GM18909 (cell line): ENCODE data around the gene PRKAG3.
"Not testable (repeated sequence)": the region's sequence is repeated elsewhere in the genome, so short reads cannot be mapped to it uniquely, and the experiment has no call there.

Source experiments
- ATAC-seq: cut with Tn5 transposase; IDR thresholded peaks from one replicate; pipeline ENCODE4 v1.9.1; 2021; ENCODE audit warnings: mild to moderate bottlenecking; ENCODE audit not compliant: unreplicated experiment, poor library complexity

PRKAG3 gene

DNA sequence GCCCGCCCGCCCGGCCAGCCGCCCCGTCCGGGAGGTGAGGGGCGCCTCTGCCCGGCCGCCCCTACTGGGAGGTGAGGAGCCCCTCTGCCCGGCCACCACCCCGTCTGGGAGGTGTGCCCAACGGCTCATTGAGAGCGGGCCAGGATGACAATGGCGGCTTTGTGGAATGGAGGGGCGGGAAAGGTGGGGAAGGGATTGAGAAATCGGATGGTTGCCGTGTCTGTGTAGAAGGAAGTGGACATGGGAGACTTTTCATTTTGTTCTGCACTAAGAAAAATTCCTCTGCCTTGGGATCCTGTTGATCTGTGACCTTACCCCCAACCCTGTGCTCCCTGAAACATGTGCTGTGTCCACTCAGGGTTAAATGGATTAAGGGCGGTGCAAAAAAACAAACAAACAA, 15.4 kb upstream of the PRKAG3 start:
- not testable (repeated sequence) for ATAC-seq

DNA sequence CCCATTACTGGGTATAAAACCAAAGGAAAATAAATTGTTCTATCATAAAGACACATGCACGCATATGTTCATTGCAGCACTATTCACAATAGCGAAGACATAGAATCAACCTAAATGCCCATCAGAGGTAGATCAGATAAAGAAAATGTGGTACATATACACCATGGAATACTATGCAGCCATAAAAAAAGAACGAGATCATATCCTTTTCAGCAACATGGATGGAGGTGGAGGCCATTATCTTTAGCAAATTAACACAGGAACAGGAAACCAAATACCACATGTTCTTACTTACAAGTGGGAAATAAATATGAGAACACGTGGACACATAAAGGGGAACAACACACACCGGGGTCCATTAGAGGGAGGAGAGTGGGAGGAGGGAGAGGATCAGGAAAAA, 12.7 kb upstream of the PRKAG3 start:
- not testable (repeated sequence) for ATAC-seq

DNA sequence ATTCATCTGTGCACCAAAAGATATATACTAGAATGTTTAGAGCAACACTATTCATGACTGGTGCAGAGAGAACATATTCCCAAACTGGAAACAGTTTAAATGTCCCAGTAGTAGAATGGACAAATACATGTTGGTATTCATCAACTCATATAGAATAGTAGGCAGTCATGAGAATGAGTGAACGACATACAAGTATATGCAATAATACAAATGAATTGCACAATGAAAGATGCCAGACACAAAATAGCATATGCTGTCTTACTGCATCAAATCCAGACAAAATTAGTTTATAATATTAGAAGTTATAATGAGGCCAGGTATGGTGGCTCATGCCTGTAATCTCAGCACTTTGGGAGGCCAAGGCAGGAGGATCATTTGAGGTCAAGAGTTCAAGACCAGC, 8.3 kb upstream of the PRKAG3 start:
- no peak for ATAC-seq

DNA sequence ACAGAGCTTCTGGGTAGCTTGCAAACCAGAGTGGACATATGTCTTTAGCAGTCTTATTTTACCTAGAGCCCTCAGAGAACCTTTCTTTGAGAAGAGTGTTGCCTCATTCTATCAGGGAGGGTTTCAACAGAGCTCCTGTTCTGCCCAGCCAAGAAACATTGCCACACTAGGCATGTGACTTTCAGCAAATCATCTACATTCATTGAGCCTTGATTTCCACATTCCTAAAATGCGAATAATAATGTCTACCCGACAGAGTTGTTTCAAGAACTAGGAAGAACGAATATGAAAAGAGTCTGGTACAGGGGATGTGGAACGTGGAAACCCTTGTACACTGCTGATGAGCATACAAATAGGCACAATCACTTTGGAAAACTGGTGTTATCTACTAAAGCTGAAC, 7.8 kb upstream of the PRKAG3 start:
- no peak for ATAC-seq

DNA sequence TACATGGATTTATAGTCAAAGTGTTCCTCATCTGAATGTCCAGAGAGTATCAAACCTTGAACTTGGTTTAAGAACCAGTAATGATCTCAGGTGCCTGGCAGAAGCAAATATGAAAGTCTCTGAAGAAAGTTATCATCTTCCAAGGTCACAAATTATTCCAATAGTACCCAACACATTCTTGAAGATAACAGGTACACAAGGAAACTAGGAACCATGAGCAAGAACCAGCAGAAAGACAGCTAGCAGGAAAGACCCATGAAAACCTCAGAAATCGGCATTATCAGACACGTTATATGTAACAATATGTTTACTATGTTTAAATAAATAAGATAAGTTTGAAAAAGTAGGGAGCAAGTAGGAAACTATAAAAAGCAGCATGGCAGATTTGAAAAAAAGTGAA, 5.9 kb upstream of the PRKAG3 start:
- no peak for ATAC-seq

DNA sequence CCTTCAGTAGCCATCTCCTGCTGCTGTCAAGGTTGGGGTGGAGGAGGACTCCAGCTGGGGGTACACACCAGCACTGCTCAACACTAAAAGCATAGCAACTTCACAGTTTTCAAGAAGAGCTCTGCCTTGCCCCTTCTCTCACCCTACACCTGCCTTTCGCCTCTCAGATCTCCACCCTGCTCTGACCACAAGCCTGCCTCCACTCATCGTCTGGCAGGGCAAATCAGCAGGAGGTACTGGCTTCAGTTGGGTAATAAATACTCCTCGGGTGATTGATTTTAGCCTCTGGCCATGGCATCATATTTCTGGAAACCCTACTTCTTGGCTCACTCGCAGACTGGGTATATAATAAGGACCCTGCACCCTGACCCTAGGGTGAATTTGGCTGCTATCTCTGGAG, 3.1 kb upstream of the PRKAG3 start:
- ATAC-seq, result no peak

DNA sequence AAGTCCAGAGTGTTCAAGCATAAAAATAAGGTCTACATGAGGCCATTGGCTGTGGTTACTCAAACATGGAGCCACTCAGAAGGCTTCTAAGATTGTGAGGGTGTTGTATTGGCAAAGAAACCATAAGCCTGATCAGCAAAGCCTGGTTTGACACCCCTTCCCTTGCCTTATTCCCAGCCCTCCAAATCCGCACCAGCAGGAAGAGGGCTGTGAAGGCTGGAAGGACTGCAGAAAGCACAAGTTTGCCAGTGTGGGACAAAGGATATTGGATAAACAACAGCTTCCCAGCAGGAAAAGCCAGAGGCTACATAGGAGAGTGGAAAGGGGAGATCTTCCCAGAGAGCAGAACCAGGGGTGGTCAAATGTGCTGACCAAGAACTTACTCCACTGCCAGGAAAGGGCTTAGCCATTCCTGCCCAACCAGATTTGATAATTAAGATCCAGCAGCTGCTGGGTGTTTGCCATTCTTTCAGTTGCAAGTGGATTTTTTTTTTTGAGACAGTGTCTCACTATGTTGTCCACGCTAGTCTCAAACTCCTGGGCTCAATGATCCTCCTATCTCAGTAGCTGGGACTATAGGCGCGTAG, 1.5 kb upstream of the PRKAG3 start:
- ATAC-seq, result no peak

DNA sequence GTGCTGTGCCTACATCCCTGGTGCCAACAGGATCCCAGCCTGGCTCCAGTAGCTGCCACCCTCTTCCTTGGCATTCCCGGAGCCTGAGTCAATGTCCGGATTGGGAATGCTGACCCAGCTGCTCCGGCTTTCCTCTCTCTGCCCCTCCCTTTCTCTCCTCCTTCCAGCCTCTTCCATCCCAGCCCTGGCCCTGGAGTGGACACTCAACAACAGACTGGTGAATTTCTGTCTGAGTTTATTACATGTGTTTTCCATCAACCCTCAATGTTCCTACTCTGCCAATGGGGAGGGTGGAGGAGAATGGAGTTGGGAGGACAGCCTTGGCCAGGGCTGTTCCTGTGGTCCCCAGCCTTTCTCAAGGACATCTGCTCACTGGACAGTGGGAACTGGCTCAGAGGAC, 917 bp upstream of the PRKAG3 start:
- no peak for ATAC-seq

DNA sequence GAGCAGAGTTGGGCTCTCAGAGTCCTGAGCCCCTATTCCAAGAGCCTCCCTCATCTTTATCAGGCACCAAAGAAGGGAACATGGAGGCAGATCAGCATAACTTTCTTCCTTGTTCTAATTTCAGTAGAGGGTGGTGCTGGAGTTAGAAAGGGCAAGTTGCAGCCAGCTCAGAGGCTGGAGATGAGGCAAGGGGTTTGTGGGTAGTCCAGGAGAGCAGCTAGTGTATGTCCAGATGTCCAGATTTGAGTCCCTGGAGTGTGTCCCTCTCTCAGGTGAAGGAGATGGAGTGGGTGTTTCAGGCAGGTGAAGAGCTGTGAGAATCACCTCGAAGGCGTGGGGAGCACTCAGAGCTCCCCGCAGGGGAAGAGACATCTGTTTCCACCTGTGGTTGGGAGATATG, 478 bp upstream of the PRKAG3 start:
- ATAC-seq, result no peak

DNA sequence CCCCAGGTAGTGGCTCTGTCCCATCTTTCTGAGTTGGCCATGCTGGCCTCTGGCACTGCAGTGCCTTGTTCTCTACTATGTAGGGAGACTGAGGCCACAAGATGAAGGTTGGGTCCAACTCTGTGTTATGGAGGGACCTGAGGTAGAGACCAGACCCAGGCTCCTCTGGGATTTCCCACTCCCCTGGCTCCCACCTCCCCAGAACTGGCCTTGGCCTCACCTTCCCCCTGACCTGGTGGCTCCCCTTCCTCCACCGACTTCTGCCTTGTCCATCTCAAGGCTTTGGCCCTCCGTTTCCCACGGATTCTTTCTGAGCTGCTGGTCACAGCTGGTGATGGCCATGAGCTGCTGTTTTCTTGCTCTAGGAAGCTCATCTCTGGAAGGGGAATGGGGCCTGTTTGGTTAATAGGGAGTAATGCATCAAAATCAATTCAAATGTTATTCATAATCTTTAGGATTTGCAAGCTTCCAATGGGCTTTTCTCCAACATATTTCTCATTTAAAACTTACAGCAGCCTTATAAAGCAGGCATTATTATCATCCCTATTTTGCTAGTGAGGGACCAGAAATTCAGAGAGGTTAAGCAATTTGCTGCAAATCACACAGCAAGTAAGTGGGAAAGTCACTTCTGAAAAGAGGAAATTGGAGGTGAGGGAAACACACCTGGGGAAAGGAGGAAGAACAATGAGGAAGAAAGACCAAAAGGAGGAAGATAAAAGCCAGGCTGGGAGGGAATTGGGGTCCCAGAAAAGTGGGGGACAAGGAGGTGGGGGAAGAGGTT, 887 bp downstream of the PRKAG3 start:
- no peak for ATAC-seq

DNA sequence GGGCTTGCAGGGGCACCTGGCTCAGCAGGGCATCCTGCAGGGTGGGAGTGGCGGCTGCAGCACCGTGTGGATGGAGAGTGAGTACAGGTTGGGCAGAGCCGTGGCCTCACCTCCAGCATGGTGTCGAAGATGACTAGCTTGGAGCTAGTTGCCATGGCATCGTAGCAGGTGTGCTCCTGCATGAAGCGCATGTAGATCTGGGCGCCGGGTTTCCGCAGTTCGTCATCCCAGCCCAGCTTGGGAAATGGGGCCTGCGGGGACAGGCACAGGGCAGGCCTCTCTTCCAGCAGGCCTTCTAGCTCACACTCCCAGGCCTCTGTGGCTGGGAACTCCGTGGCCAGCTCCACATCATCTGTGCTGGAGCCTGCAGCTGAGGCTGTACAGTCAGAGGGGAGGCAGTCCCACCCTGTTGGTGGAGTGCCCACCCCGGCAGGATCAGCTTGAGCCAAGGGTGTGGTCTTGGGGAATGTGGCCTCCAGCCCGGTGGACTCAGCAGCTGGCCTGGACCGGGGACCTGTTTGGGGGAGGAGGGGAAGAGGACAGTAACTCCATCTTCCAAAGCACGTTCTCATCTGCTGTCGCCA, 1.6 kb downstream of the PRKAG3 start:
- ATAC-seq, result no peak

DNA sequence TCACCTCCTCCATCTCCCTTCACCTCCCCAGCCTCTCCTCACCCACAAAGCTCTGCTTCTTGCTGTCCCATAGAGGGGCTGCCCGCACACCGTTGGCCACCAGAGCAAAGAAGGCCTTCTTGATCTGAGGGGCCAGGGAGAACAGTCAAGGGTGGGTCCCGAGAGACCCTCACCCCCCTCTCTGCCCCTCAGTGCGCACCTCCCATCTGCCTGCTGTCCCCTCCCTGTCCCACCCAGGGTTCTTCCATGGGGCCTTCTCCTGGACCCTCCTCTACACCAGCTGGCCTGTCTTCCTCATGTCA, 3.2 kb downstream of the PRKAG3 start:
- ATAC-seq, result no peak

DNA sequence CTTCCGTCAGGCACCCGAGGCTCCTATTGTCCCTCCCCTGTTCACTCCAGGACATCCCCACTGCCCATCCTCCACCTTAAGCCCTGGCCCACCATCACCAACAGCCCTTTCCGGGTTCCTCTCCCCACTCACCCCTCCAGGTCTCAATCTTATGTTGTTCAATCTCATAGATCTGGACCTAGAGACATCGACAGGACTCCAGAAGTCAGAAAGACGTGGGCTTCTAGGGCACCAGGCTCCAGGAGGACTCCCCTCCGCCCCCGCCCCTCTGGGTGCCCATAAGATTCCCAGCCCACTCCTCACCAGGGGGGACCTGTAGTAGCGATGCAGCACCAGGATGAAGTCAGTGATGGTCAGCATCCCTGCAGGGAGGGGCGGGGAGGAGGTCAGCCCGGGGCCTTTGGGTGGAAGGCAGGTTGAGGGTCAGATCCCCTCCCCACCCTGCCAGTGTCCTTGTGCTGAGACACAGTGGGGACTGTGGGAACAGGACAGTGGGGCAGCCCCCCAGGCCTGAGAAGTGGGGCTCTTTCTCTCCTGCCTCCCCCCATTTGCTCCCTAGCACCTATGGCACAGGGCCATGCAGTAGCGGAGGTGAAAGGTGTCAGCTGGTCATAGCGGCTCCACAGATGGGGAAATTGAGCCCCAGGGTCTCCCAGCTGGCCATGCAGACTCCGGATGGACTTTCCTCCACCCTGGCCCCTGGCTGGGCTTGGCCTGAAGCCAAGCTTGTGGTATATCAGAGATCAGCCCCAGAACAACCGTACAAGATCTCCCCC, 3.7 kb downstream of the PRKAG3 start:
- ATAC-seq, result no peak

DNA sequence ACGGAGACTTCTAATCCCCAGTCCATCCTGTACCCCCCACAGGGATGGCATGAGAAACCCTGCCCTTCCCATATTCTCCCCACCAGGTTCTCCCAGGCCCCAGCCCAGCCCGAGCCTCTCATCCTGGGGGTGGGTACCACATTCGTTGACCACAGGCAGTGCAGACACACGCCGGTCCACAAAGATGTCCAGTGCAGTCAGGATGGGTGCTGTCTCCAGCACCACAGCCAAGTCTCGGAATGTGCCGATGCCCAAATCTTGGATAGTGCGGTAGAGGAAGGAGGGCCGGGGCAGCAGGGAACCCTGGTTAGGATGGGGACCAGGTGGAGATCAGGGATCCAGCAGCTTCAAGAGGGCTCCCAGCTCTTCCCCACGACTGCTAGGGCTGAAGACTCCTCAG, 4.8 kb downstream of the PRKAG3 start:
- ATAC-seq, result no peak

DNA sequence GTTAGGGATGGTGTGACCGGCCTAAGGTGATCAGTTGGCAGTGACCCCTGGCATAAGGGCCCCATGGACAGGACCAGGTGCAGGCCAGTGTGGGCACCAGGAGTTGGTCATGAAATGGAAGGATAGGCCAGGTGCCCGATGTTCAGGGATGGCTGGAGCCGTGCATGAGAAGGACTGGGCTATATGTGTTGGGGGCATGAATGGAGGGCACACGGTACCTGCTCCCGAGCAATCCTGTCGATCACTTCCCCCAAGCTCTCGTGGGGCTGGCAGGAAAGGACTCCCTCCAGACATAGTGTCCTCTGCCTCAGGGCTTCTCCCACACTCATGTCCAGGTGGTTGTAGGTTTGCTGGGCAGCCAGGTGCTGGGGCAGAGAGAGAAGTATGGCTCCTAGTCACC, 7.6 kb downstream of the PRKAG3 start:
- ATAC-seq, result no peak

DNA sequence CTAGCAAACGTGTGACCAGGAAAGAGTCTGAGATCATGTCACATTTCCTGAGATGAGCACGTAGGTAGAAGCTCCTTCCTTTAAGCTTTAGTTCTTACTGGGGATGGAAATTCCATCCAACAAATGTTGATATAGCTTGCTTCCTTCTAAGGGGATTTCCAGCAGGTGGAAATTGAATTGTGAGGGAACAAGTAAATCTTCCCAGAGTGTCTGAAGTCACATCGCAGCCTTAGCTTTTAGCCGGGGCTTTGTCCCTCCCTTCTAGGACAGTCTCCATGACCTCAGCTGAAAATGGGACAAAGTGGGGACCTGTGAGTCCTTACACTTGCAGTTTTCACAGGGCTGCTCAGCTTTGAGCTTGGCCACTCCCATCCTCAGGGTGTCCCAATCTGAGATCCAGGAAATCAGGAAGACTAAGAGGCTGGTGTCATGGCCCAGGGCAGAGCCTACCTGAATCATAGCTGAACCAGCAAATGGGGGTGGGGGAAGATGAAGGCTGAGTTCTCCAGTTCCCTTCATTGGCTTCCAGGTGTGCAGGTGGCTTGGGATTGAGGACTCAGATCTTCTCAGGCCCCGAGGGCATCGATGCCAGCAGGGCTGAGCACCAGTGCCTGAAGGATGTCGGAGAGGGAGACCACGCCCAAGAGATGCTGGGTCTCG, 8.3 kb downstream of the PRKAG3 start:
- ATAC-seq, result no peak

DNA sequence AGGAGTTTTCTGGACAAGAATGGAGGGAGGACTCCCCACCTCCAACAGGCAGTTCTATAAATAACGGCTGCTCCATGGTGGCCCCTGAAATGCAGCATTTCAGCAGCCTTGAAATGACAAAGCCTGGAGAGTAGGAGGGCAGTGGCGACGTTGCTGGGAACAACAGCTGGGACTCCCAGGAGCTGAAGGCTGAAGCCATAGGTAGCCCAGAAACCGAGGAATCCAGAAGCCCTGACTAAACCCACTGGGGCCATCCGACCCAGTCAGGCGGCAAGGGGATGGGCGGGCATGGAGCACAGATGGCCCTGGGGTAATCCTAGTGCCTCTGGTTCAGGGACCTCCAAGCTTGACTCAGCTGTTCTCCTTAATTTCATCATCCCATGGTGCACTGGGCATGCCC, 9.0 kb downstream of the PRKAG3 start:
- no peak for ATAC-seq

DNA sequence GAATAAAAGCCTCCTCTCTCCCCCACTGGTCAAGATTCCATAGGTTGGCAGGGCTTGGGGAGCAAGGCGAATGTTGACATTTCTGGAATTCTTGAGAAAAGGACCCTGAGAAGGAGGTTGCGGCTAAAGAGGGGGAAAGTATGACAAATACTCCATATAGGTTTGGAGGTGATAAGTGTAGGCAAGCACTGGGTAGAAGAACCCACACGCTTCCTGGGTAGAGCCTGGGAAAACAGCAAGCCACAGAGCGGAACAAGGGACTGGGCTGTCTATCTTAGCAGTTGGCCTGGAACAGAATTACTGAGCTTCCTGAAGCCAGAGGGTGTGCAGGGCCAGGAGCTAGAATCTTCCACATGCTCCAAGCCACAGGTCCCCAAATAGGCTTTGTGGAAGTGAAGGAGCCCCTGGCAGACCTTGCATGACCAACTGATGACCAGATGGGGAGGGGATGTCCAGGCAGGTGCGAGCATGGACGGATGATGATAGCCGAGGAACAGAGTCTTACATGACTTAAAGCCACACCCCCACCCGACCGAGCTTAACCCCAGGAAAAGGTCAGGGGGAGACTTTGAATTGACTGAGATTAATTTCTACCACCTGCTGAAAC, 9.9 kb downstream of the PRKAG3 start:
- no peak for ATAC-seq

DNA sequence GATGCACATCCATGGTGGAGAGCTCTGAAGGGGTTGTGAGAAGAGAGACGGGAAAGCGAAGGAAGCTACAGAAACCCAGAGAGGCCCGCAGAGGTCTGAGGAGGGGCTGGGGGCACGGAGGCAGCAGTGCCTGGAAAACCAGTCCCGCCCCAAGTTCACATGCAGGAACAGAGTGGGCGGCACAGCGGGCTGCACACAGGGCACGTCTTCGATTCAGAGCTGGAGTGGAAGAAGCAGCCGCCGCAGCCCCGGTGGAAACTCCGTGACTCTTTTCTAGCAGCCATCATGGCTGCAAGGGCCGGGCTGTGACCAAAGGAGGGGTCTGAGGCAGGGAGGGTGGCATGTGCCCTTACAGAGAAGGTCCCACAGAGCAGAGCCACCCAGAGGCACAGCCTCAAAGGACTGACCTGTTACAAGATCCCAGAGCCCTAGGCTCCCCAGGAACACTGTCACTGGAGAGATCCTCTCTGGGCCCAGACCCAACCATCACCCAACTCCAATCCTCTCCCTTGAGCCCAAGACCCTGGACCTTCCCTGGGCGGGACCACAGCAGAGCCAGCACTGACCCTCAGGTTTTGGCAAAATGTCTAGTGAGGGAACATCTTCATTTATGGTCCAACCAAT, 10.7 kb downstream of the PRKAG3 start:
- no peak for ATAC-seq

DNA sequence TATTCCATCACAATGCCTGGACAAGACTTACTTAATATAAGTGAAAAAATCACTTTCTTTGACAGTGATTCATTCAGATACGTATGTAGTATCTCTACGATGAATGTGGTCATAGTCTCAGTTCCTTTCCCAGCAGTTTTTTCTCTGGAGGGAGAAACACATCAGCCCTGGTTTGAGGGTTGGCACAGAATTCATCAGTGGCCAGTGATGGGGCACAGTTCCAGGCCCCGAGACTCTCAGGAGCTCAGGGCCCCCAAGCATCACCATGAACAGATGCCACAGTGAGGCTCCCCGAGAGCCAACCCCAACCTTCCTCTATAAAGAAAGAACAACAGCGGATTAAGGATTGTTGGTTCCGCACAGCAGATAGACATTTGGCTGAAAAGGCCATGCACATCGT, 12.5 kb downstream of the PRKAG3 start:
- ATAC-seq, result no peak
